ENCODE measurements around the gene EPS8L2. TPM values are rescaled to one million over a fixed set of nuclear protein-coding genes. Genes with fewer than 3 reads are reported as not detected.
"Not testable (repeated sequence)": the region's sequence is repeated elsewhere in the genome, so short reads cannot be mapped to it uniquely, and the experiment has no call there.

Gene EPS8L2
- total and polyA plus RNA-seq, 11 donors, result 0.72 to 15.5 (median 1.5) TPM

DNA sequence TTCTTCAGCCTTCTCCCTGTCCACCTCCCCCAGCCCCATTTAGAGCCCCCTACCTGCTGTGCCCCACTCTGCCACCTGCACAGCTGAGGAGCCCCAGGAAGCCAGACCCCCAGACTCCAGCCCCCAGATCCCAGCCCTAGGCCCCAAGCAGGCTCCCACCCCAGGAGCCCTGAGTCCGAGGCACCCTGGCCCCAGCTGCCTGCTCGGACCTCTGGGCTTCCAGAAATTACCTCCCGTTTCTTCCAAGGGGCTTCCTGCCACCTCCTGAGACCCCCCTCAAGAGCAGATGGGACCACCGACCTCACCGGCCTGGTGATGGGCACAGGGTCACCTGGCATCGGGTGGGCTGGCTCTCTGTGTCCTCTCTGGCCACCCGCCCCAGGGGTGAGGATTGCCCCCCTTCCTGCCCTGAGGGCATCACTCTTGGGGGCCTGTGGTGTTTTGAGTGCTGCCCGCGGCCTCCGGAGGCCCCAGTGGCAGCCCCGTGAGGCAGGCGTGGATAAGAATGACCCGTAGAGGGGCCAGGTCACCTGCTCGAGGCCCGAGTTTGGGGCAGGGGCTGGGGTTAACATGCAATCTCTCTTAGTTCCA is 23.0 kb downstream of the EPS8L2 start:
- ATAC-seq (no peak), DNase-seq (no peak)
- 79 to 83% (median 81%) methylated on average over 5 to 15 of the region's 15 CpGs for WGBS, 4 donors
- Histone ChIP-seq H3K4me1 (peaks cover 0 to 30% (median 22%) of the 10 kb centered on the region in 12 donors), H3K27ac (no peak overlapping the region), H3K36me3 (no peaks in the 10 kb centered on the region), H3K4me3 (no peak overlapping the region), H3K9me3 (no peaks in the 10 kb centered on the region), H3K27me3 (peaks cover 18 to 59% (median 27%) of the 10 kb centered on the region in 9 donors)
- intact Hi-C loops (cut with DNase I), result loop anchor here in 6 of 10 donors (2.0 to 10.0 kb wide), 5 partner anchors 64 to 177 kb away; no protein-coding TSS in a partner anchor
- TF ChIP-seq, protein P1, sequence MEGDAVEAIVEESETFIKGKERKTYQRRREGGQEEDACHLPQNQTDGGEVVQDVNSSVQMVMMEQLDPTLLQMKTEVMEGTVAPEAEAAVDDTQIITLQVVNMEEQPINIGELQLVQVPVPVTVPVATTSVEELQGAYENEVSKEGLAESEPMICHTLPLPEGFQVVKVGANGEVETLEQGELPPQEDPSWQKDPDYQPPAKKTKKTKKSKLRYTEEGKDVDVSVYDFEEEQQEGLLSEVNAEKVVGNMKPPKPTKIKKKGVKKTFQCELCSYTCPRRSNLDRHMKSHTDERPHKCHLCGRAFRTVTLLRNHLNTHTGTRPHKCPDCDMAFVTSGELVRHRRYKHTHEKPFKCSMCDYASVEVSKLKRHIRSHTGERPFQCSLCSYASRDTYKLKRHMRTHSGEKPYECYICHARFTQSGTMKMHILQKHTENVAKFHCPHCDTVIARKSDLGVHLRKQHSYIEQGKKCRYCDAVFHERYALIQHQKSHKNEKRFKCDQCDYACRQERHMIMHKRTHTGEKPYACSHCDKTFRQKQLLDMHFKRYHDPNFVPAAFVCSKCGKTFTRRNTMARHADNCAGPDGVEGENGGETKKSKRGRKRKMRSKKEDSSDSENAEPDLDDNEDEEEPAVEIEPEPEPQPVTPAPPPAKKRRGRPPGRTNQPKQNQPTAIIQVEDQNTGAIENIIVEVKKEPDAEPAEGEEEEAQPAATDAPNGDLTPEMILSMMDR (IDR thresholded peaks at IDR 0.05), result no peak
- TF ChIP-seq POLR2A (IDR thresholded peaks at IDR 0.05), result no peak

DNA sequence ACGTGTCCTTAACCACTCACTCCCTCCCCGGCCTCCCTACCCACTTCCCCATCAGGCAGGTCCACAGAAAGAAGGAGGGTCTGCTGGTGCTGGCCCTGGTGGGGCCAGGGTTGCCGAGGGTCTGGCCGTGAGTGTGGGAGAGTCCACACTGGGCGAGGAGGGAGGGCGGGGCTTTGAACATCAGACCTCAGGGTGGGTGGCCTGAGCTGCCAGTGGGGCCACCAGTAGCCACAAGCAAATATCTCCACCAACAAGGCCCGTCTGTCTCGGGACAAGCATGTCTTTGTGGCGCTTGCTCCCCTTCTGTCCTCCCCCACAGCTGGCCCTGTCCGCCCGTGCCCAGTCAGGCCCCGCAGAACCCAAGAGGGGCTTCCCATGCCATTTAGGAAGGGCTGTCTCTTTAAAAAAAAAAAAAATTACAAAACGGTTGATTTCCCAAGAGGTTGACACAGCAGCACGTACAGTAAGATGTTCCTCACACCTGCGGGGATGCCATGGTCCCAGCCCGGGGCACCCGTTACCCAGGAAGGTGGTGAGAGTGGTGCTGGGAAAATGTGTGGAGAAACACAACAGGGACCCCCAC is 23.6 kb downstream of the EPS8L2 start:
- intact Hi-C loops (cut with DNase I), result loop anchor here in 7 of 10 donors (2.0 to 10.0 kb wide), 6 partner anchors 65 to 177 kb away; partner anchors contain the start of genes CEND1 (in 1 of the 7) and SLC25A22 (in 1 of the 7)
- Histone ChIP-seq H3K27ac (no peak overlapping the region), H3K27me3 (peaks cover 15 to 56% (median 25%) of the 10 kb centered on the region in 9 donors), H3K4me1 (peaks cover 0 to 30% (median 22%) of the 10 kb centered on the region in 12 donors), H3K36me3 (no peaks in the 10 kb centered on the region), H3K4me3 (no peak overlapping the region), H3K9me3 (no peaks in the 10 kb centered on the region)
- WGBS, 4 donors, result 52 to 68% (median 61%) methylated on average over 7 to 17 of the region's 17 CpGs
- DNase-seq (peak in 1 of 5 donors; percentile 47), ATAC-seq (no peak)
- no peak for TF ChIP-seq POLR2A (IDR thresholded peaks at IDR 0.05)
- TF ChIP-seq, protein P1 (IDR thresholded peaks at IDR 0.05), result no peak

DNA sequence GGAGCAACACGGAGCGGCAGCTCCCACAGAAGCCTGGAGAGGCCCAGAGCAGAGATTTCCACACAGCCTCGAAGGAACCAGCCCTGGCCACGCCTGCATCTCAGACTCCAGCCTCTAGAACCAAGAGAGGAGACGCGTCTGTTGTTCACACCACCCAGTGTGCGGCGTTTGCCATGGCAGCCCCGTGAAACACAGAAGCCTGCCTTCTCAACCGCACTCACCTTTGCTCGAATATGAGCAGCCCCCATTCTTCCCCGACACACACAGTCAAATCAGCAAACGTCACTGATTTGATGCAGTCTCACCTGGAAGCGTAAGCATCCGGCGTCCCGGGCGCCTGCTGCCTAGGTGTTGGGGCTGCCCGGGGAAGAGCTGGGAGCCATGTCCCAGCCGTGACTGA is 27.0 kb downstream of the EPS8L2 start:
- TF ChIP-seq, protein P1 (IDR thresholded peaks at IDR 0.05), result no peak
- no peak for TF ChIP-seq POLR2A (IDR thresholded peaks at IDR 0.05)
- ATAC-seq (no peak), DNase-seq (no peak)
- Histone ChIP-seq H3K4me1 (peaks cover 0 to 15% (median 5%) of the 10 kb centered on the region in 12 donors), H3K9me3 (no peaks in the 10 kb centered on the region), H3K27ac (no peak overlapping the region), H3K4me3 (no peak overlapping the region), H3K27me3 (peaks cover 0 to 22% (median 0%) of the 10 kb centered on the region in 9 donors), H3K36me3 (no peaks in the 10 kb centered on the region)
- WGBS, 4 donors, result 78 to 88% (median 81%) methylated on average over 19 to 20 of the region's 20 CpGs
- intact Hi-C loops (cut with DNase I), result loop anchor here in 1 of 10 donors (10.0 kb wide), 1 partner anchor 62 kb away; the partner anchor contains the start of genes CEND1 and SLC25A22

DNA sequence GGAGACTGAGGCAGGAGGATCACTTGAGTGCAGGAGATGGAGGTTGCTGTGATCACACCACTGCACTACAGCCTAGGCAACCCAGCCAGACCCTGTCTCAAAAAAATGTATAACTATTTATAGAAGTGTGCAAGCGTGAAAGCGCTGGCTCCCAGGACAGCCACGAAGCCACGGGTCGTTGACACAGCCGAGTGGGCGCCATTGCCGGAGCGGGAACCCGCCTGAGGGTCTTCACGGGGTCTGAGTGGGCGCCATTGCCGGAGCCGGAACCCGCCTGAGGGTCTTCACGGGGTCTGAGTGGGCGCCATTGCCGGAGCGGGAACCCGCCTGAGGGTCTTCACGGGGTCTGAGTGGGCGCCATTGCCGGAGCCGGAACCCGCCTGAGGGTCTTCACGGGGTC is 28.5 kb downstream of the EPS8L2 start:
- not testable (repeated sequence) for DNase-seq
- intact Hi-C loops (cut with DNase I), result loop anchor here in 1 of 10 donors (10.0 kb wide), 1 partner anchor 60 kb away; the partner anchor contains the start of genes CEND1 and SLC25A22
- WGBS, 4 donors, result 73 to 95% (median 94%) methylated on average over 3 to 26 of the region's 26 CpGs

More for the DNA sequence above, 28.5 kb downstream of the EPS8L2 start:
- ATAC-seq, H3K4me3 ChIP-seq, H3K4me1 ChIP-seq, H3K36me3 ChIP-seq, H3K9me3 ChIP-seq, H3K27ac ChIP-seq, H3K27me3 ChIP-seq: not testable (repeated sequence)
